Neural cell (in vitro differentiated cells): ENCODE results near the gene JUNB. TPM values are rescaled to one million over a fixed set of nuclear protein-coding genes. Genes with fewer than 3 reads are reported as not detected.
A peak's percentile ranks its signal among the peaks of the same experiment; 100 is the strongest.

Experiments used
- H2AFZ ChIP-seq: fragments of 200-600, 300-800 bp; sonication (generic), shearing (Covaris generic); 2 replicates; pipeline ENCODE4 v1.6.0; 2014; ENCODE audit warnings: low read depth, mild to moderate bottlenecking, antibody characterized with exemption, low read length, moderate library complexity
- H3F3A ChIP-seq: fragments of 200-600 bp; shearing (Covaris generic); 2 replicates; pipeline ENCODE4 v1.6.1; 2016; ENCODE audit warnings: mild to moderate bottlenecking, moderate library complexity, mixed read lengths, antibody characterized with exemption, low read length; ENCODE audit not compliant: insufficient read depth, poor library complexity, severe bottlenecking
- H3K27ac ChIP-seq: fragments of 200-600, 300-800 bp; sonication (generic), shearing (Covaris generic); 2 replicates; pipeline ENCODE4 v1.5.1; 2014; ENCODE audit warnings: mild to moderate bottlenecking, low read length, moderate library complexity
- H3K27me3 ChIP-seq: fragments of 300-800, 200-600 bp; sonication (generic), shearing (Covaris generic); 2 replicates; pipeline ENCODE4 v1.6.0; 2014; ENCODE audit warnings: mild to moderate bottlenecking, low read depth, low read length, moderate library complexity; ENCODE audit not compliant: insufficient read depth
- H3K36me3 ChIP-seq: fragments of 300-800, 200-600 bp; sonication (generic), shearing (Covaris generic); 2 replicates; pipeline ENCODE4 v1.5.1; 2014; ENCODE audit warnings: mild to moderate bottlenecking, antibody characterized with exemption, low read length, moderate library complexity; ENCODE audit not compliant: insufficient read depth
- H3K4me2 ChIP-seq: fragments of 300-800, 200-600 bp; sonication (generic), shearing (Covaris generic); 2 replicates; pipeline ENCODE4 v1.6.0; 2014; ENCODE audit warnings: mild to moderate bottlenecking, low read length
- H3K4me3 ChIP-seq: fragments of 300-800, 200-600 bp; sonication (generic), shearing (Covaris generic); 2 replicates; pipeline ENCODE4 v1.5.1; 2014; ENCODE audit warnings: mild to moderate bottlenecking, low read length, moderate library complexity
- H3K79me2 ChIP-seq: fragments of 200-600 bp; shearing (Covaris generic); replicated peaks from 2 replicates; pipeline ENCODE4 v1.6.0; 2014; ENCODE audit warnings: mild to moderate bottlenecking, low read length, moderate library complexity; ENCODE audit not compliant: insufficient read depth
- H3K9ac ChIP-seq: fragments of 300-800, 200-600 bp; sonication (generic), shearing (Covaris generic); 2 replicates; pipeline ENCODE4 v1.6.1; 2016; ENCODE audit warnings: mild to moderate bottlenecking, low read length, mixed read lengths
- H3K9me2 ChIP-seq: fragments of 200-600 bp; shearing (Covaris generic); 2 replicates; pipeline ENCODE4 v1.6.1; 2016; ENCODE audit warnings: mild to moderate bottlenecking, low read length, mixed read lengths; ENCODE audit not compliant: insufficient read depth
- H3K9me3 ChIP-seq: fragments of 200-600, 300-800 bp; sonication (generic), shearing (Covaris generic); 2 replicates; pipeline ENCODE4 v1.6.1; 2016; ENCODE audit warnings: mild to moderate bottlenecking, mixed run types, low read length, moderate library complexity, mixed read lengths
- H4K20me1 ChIP-seq: fragments of 200-600 bp; shearing (Covaris generic); 2 replicates; pipeline ENCODE4 v1.6.1; 2016; ENCODE audit warnings: mild to moderate bottlenecking, mixed run types; ENCODE audit not compliant: insufficient read depth
- EP300 ChIP-seq: fragments of 450-650 bp; conservative IDR thresholded peaks from 2 replicates; pipeline ENCODE4 v1.6.1; 2014; ENCODE audit warnings: antibody characterized with exemption, mild to moderate bottlenecking, moderate library complexity; ENCODE audit not compliant: poor library complexity, severe bottlenecking
- EZH2 ChIP-seq: fragments of 200-600, 300-800 bp; shearing (Covaris generic), sonication (generic); IDR thresholded peaks from 2 replicates; pipeline ENCODE4 v1.6.1; 2014; ENCODE audit warnings: antibody characterized with exemption, low read length, borderline replicate concordance, mild to moderate bottlenecking; ENCODE audit not compliant: insufficient read depth, poor library complexity, severe bottlenecking
- MXI1 ChIP-seq: fragments of 450-650 bp; conservative IDR thresholded peaks from 2 replicates; pipeline ENCODE4 v1.6.1; 2014; ENCODE audit warnings: antibody characterized with exemption, mild to moderate bottlenecking; ENCODE audit not compliant: poor library complexity, severe bottlenecking
- RAD21 ChIP-seq: fragments of 450-650 bp; conservative IDR thresholded peaks from 2 replicates; pipeline ENCODE4 v1.6.1; 2014; ENCODE audit warnings: antibody characterized with exemption, mild to moderate bottlenecking, moderate library complexity
- SMC3 ChIP-seq: fragments of 450-650 bp; conservative IDR thresholded peaks from 2 replicates; pipeline ENCODE4 v1.6.1; 2014; ENCODE audit warnings: antibody characterized with exemption, mild to moderate bottlenecking, moderate library complexity; ENCODE audit not compliant: poor library complexity
- TAF1 ChIP-seq: IDR thresholded peaks from 2 replicates; pipeline ENCODE4 v1.6.1; 2012; ENCODE audit warnings: low read depth
- polyA plus RNA-seq: library from polyadenylated mRNA; depleted of rRNA; stranded (reverse); fragments of >200 nt; gene quantifications from 2 replicates; pipeline ENCODE4 v1.2.3, GENCODE V29; 2014
- TF ChIP-seq, protein P1 (sequence below): IDR thresholded peaks from 2 replicates; pipeline ENCODE4 v1.6.1; 2012; ENCODE audit warnings: borderline replicate concordance
- TF ChIP-seq, protein P2 (sequence below): fragments of 450-650 bp; IDR thresholded peaks from 2 replicates; pipeline ENCODE4 v1.5.1; 2014; ENCODE audit warnings: antibody characterized with exemption, mild to moderate bottlenecking, moderate library complexity; ENCODE audit not compliant: poor library complexity, severe bottlenecking

The JUNB gene
- polyA plus RNA-seq, 1 donor from 2014 or later = 18.7 TPM

DNA sequence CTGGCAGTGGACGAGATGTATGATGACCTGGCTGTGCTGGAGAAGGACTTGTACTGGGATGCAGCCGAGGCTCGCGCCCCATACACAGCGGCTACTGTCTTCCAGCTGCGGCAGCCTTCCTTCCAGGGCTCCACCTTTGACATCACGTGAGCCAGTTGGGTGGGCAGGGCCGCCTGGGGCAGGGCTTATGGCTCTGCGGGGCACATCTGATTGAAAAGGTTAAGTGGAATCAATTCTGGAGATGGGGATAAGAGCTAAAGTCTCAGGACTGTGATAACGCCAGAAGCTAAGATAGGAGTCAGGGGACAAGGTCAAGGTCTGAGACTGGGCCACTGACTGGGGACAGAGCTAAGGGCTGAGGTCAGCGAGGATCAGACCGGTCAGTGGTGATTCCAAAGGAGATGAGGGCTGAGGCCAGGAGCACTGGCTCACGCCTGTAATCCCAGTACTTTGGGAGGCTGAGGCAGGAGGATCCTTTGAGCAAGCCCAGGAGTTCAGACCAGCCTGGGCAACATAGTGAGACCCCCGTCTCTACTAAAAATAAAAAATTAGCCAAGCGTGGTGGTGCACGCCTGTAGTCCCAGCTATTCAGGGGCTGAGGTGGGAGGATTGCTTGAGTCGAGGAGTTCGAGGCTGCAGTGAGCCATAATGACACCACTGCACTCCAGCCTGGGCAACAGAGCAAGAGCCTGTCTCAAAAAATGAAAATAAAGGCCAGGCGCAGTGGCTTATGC is 35.0 kb upstream of the JUNB start:
- Histone ChIP-seq H3K4me3 (no peak overlapping the region), H3K9me2 (no peaks in the 10 kb centered on the region), H4K20me1 (no peaks in the 10 kb centered on the region), H2AFZ (no peak overlapping the region), H3K4me2 (no peak overlapping the region), H3K27me3 (peaks cover 11% of the 10 kb centered on the region), H3K9ac (no peak overlapping the region), H3K36me3 (no peaks in the 10 kb centered on the region), H3K27ac (no peak overlapping the region), H3F3A (no peaks in the 10 kb centered on the region), H3K79me2 (no peaks in the 10 kb centered on the region), H3K9me3 (no peaks in the 10 kb centered on the region)
- no peak for TF ChIP-seq EP300
- TF ChIP-seq MXI1 = no peak
- no peak for TF ChIP-seq EZH2
- TF ChIP-seq, protein P1, sequence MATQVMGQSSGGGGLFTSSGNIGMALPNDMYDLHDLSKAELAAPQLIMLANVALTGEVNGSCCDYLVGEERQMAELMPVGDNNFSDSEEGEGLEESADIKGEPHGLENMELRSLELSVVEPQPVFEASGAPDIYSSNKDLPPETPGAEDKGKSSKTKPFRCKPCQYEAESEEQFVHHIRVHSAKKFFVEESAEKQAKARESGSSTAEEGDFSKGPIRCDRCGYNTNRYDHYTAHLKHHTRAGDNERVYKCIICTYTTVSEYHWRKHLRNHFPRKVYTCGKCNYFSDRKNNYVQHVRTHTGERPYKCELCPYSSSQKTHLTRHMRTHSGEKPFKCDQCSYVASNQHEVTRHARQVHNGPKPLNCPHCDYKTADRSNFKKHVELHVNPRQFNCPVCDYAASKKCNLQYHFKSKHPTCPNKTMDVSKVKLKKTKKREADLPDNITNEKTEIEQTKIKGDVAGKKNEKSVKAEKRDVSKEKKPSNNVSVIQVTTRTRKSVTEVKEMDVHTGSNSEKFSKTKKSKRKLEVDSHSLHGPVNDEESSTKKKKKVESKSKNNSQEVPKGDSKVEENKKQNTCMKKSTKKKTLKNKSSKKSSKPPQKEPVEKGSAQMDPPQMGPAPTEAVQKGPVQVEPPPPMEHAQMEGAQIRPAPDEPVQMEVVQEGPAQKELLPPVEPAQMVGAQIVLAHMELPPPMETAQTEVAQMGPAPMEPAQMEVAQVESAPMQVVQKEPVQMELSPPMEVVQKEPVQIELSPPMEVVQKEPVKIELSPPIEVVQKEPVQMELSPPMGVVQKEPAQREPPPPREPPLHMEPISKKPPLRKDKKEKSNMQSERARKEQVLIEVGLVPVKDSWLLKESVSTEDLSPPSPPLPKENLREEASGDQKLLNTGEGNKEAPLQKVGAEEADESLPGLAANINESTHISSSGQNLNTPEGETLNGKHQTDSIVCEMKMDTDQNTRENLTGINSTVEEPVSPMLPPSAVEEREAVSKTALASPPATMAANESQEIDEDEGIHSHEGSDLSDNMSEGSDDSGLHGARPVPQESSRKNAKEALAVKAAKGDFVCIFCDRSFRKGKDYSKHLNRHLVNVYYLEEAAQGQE = no peak
- TF ChIP-seq SMC3 = no peak
- TF ChIP-seq RAD21 = no peak
- TF ChIP-seq, protein P2, sequence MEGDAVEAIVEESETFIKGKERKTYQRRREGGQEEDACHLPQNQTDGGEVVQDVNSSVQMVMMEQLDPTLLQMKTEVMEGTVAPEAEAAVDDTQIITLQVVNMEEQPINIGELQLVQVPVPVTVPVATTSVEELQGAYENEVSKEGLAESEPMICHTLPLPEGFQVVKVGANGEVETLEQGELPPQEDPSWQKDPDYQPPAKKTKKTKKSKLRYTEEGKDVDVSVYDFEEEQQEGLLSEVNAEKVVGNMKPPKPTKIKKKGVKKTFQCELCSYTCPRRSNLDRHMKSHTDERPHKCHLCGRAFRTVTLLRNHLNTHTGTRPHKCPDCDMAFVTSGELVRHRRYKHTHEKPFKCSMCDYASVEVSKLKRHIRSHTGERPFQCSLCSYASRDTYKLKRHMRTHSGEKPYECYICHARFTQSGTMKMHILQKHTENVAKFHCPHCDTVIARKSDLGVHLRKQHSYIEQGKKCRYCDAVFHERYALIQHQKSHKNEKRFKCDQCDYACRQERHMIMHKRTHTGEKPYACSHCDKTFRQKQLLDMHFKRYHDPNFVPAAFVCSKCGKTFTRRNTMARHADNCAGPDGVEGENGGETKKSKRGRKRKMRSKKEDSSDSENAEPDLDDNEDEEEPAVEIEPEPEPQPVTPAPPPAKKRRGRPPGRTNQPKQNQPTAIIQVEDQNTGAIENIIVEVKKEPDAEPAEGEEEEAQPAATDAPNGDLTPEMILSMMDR = no peak
- no peak for TF ChIP-seq TAF1

DNA sequence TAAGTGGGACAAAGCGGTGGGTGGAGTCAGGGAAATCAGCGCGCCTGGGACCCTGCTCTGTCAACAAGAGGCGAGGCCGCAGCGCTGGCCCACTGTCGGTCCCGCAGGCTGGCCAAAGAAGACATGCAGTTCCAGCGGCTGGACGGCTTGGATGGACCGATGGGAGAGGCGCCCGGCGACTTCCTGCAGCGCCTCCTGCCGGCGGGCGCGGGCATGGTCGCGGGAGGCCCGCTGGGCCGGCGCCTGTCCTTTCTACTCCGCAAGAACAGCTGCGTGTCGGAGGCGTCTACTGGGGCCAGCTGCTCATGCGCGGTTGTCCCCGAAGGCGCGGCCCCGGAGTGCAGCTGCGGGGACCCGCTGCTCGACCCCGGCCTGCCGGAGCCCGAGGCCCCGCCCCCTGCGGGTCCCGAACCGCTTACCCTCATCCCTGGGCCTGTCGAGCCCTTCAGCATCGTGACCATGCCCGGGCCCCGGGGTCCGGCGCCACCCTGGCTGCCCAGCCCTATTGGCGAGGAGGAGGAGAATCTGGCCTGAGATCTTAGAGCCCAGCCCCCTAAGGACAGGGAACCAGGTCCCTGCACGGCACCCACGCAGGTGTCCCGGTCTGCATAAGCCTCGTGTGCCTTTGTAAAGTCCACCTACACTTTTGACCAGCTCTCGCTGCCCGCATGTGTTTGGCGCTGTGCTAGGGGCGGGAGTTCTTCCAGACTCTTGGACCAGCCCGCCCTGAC is 33.6 kb upstream of the JUNB start:
- Histone ChIP-seq H3K4me2 (no peak overlapping the region), H3K79me2 (no peaks in the 10 kb centered on the region), H3K36me3 (no peaks in the 10 kb centered on the region), H3F3A (no peaks in the 10 kb centered on the region), H3K4me3 (no peak overlapping the region), H2AFZ (no peak overlapping the region), H4K20me1 (no peaks in the 10 kb centered on the region), H3K27ac (no peak overlapping the region), H3K9me3 (no peaks in the 10 kb centered on the region), H3K27me3 (no peaks in the 10 kb centered on the region), H3K9me2 (no peaks in the 10 kb centered on the region), H3K9ac (no peak overlapping the region)
- TF ChIP-seq, protein P2 = peak; percentile 52
- TF ChIP-seq, protein P1 = no peak
- no peak for TF ChIP-seq RAD21
